ENCODE results near the gene RNF130.

Gene RNF130

DNA sequence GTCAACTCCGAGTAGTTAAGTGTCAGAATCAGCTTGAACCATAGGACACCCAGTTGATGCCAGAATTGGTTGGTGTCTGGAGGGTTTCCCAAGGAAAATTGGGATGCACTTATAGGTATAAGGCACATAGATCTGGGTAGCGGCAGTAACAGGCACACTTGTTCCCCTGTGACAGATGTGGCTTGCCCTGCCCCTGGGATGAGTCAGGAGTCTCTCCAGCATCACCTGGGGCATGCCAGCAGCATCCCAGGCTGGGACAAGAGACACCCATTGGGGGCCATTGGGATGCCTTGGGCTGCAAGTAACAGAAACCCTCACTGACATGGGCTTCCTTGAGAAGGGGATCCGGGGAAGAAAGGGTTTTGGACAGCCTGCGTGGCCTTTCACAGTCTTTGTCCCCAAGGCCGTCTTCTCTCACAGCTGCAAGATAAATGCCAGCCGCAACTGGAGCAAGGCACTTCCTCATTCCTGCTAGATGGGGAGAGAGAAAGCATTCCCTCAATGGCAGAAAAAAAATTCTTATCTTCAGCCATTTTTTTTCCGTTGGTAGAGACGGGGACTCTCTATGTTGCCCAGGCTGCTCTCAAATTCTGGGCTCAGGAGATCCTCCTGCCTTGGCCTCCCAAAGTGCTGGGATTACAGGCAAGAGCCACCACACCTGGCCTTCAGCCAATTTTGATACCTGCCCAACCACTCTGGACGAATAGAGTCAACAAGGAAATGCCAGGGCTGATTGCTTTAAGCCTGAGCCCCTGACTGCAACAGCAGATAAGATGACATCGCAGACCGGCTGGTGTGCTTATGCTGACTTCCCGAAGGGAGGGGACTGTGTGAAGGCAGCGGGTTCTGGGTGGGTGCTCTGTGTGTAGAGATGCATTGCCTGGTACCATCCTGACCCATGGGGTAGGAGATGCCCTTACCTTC is 13.3 kb upstream of the RNF130 start:
- no peak for DNase-seq

DNA sequence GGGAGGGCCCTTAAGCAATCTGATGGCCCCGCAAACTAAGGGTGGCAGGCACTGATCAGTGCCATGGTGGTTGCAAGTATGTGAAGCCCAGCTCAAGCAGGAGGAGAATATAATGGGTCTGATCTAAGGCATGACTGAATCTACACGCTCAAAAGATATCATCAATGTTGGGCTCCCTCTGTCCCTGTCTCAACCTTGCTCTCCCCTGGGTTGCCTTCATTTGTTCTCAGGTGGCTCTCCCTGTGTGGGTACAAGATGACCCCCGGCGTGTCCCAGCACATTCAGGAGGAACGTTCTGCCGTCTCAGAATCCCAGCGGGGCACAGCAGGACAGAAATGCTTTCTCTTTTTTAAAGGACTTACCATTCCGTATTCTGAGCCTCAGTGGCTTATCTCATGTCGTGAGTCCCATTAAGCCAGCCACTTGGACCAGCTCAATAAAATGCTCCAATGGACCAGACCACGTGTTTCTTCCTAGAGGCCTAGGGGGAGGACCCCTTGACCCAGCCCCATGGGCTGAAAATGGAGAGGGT is 12.0 kb upstream of the RNF130 start:
- no peak for DNase-seq

DNA sequence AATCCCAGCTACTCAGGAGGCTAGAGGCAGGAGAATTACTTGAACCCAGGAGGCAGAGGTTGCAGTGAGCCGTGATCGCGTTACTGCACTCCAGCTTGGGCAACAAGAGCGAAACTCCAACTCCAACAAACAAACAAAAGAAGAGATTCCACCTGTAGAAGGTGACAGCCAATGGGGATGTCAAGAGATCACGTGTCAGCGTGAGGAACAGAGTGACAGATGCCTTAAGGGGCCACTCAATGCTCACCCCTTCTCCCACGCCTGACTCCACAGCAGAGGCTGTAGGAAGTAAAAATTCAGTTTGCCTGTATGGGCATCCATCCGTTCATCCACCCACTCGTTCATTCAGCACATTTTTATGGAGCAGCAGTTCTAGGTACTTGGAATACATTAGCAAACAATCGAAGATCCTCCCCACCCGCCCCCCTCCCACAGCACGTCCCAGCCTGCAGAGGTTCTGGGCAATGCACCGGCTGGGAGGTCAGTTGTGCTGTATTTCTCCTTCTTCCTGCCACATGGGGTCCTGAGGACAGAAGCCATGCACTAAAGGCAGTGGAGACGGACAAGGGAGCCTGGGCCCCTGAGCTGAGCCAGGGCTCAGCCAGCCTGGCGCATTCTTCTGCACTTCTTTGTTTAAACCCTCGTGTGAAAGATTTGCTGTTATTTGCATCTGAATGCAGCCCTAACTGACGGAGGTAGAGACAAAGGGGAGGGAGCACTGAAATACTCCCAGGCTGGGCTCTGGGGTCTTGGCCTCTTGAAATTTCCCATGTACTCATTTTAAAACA is 11.3 kb upstream of the RNF130 start:
- no peak for DNase-seq

DNA sequence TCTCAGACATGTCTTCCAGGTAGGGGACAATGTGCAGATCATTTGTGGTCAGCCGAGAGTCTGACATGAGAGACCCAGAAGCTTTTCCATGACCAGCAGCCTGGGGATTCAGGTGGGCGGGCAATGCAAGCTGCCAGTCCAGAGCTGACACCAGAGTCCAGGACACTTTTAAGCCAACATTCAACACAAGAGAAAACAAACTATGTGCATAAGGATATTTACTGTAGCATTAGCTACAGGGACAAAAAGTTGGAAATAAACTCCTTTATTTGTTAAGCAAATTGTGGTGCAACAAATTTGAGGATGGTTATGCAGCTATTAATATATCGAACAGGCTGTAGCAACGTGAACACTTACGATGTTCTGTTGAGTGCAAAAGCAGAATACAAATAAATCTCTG is 9.9 kb upstream of the RNF130 start:
- DNase-seq = no peak

GRCh38 chr5:180080486-180081280 is 9.1 kb upstream of the RNF130 start:
- DNase-seq = no peak

DNA sequence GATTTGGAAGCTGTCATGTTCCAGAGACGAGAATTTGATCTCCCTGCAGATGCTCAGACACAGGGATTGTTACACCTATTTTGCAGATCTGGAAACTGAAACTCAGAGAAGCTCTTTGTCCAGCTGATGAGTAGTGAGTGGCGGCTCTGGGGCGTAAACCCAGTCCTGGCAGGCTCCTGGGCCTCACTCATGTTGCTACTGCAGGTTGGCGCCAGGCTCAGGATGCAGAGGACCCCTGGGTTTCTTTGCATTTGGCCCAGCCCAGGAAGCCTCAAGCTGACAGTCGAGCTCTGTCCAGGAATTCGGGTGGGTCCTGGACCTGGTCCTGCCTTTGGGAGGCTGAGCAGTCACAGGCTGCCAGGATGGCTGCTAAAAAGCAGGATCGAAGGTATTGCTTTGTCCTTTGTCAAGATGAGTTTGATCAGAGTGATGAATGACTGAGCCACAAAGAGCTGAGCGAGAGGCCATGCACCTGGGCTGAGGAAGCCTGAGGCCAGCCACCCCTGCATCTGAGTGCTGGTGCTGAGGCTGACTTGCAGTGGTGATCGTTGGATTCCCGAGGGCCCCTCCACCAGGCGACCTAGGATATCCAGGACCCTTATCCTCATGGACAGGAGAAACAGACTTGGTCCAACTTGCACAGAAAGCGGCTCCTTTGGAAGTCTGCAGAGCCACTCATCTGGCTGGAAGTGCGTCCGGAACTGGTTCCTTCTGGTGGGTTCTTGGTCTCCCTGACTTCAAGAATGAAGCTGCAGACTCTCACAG is 8.3 kb upstream of the RNF130 start:
- no peak for DNase-seq

DNA sequence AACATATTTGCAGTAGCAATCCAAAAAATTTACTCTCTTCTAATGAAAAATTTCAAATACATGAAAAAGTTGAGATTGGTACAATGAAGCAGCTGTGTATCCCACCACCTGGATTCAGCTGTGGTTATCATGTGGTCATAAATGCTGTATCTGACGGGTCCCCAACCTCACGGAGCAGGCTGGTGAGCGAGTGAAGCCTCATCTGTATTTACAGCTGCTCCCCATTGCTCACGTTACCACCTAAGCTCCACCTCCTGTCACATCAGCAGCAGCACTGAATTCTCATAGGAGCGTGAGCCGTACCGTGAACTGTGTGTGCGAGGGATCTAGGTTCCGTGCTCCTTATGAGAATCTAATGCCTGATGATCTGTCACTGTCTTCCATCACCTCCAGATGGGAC is 6.8 kb upstream of the RNF130 start:
- DNase-seq = no peak

DNA sequence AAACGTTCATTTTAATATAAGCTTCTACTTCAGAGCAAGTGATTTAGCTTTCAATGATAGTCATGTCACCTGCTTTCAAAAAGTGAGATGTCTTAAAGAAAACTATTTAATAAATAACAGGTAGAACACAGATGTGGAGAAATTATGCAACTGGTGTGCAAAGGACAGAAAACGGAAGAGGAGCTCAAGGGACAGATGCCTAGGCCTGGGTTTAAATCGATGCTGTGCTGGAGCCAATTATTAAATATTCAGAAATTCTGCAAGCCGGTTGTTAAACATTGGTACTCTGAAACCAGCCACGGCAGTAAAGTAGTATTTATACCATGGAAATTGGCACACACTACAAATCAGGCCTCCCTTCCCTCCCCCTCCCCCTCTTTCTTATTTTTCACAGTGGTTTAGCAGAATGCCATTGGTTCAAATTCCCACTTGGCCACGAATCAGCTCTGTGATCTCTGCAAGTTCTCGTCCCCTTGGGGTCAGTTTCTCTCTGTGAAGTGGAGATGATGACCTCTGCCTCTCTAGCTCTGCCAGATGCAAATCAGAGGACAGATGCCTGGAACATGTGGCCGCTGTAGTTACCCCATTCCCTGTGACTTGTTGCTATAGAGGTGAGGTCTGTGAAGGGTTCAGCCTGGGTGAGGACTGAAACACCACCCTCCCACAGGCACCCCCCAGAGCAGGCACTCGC is 6.2 kb upstream of the RNF130 start:
- DNase-seq = no peak

- DNase-seq = no peak
Observed at GRCh38 chr5:180075703-180076102, 4.1 kb upstream of the RNF130 start.

DNA sequence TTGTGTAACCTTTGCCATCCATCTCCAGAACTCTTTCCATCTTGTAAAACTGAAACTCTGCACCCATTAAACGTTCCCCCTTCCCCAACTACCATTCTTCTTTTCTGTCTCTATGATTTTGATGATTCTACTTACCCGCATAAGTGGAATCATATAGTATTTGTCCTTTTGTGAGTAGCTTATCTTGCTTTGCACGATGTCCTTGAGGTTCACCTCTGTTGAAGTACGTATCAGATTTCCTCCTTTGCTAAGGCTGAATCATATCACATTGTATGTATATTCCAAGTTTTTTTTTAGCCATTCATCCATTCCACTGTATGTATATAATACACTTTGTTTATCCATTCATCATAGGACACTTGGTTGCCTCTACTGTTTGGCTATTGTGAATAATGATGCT is 2.9 kb upstream of the RNF130 start:
- DNase-seq = no peak

DNA sequence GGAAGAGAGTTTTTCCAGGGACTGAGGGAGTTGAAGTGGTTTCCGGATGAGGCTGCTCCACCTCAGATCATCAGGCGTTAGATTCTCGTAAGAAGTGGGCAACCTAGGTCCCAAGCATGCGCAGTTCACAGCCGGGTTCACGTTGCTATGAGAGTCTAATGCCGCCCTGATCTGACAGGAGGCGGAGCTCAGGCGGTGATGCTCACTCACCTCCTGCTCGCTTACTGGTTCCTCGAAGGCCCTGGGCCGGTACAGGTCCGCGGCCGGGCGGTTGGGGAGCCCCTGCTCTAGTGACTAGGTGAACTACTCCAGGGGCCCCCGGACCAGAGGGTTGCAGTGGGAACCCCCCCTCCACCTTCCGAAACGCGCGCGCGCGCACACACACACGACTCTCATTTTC is 997 bp upstream of the RNF130 start:
- DNase-seq = no peak

DNA sequence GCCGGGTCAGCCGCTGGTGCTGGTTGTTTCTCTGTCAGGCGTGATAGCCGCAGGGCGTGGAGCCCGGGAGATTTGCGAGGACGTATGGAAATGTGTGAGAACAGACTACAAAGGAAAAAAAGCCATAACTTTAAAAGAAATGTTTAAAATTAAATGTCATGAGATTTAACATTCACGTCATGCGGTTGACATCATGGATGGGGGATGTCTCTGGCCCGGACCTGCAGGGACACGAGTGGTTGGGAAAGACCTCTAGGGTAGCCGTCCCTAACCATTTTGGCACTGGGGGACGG is 643 bp upstream of the RNF130 start:
- DNase-seq = no peak

DNA sequence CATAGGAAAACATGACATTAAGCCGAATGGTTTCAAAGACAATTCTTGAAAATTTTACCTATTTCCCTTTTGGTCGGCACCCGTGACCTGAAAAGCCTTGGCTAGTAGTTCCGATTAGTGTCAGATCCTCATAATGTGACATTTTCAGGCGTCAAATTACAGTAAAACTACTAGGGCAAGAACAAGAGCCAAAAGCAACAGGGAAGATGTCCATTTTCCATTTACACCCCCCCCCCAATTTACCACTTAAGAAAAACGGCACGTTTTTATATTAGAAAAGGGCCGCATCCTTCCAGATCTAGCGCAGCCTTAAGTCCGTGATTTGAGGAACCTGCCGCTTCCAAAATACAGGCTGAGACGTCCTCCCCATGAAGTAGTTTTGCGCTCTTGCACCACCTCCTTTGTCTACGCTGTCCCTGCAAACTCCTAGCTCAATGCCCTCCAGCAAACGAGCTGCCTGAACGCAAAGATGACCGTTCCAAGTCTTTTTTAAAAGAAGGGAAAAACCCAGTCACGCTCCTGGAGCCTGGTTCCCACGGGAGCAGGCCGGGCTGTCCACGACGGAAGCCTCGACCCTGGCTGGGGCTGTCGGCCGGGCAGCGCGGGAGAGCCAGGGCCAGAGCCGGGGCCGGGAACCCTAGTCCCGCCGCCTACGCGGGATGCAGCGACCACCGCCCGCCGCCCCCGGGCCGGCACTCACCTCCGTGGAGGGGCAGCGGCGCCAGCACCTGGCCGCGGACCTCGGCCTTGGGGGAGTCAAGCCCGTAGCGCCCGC is 616 bp downstream of the RNF130 start:
- DNase-seq = no peak

GRCh38 chr5:180069589-180070247 is 1.8 kb downstream of the RNF130 start:
- DNase-seq = no peak

DNA sequence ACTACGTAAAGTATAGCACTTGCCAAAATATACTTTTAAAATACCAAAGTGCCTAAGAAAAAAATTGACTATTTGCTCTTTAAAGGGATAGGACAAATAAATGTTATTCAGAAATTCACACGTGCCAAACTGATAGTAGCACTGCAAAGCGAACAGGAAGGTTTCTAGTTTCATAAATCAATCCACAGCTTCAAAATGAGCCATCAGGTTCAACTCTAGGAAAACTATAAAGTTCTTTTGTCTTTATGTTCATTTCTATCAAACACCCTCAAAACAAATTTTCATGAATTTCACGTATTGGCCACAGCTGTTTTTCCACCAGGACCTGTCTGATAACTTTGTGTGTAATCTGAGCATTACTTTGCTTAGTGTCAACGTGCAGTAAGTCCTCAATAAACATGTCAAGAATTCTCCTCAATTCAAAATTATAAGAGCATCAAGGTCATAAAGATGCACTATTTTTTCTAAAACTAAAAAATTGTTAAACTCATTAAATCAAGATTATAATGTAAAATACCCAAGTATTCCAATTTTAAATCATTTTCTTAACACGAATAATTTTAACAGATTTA is 3.0 kb downstream of the RNF130 start:
- no peak for DNase-seq

DNA sequence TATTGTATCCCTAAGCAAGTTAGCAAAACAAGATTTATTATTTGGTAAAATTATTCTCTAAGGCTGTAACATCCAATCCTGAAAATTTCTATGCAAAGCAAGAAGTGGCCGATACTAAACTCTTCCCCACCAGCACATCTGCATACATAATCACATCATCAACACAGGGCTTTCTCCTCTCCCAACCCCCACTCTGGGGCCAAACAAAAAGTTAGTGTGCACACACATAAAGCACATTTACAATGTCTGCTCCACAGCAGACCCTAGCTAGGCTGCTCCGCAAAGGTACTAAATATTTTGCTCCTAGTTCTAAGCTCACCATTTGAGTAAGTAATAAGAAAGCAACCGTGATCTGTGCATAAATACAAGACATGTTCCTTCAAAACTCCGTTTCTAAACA is 3.6 kb downstream of the RNF130 start:
- DNase-seq = no peak

GRCh38 chr5:180060192-180060591 is 11.4 kb downstream of the RNF130 start:
- no peak for DNase-seq

- no peak for DNase-seq
Observed at GRCh38 chr5:180059326-180059725, 12.2 kb downstream of the RNF130 start.

- DNase-seq = no peak
Observed at GRCh38 chr5:180056153-180056552, 15.4 kb downstream of the RNF130 start.

DNA sequence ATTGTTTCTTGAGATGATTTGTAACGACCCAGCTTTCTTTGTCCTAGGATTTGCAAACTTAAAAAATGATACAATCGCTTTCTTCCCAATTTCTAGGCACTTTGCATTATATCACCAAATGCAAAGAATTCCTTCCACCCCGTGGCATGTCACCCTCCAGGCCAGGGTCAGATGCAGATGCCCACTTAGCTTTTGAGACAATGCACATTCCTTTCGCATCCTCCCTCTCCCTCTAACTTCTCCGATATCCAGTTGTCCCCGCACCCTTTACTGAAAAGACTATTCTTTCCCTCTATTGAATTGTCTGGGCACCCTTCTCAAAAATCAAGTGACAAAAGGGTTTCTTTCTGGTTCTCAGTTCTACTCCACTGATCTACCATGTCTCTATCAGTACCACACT is 17.3 kb downstream of the RNF130 start:
- no peak for DNase-seq
